GM23248 (cell line): ENCODE data around the gene ERI2. TPM values are rescaled to one million over a fixed set of nuclear protein-coding genes. Genes with fewer than 3 reads are reported as not detected.

Experiments
- DNase-seq: peaks from one replicate; pipeline ENCODE4 v3.0.0-alpha.2; 2015
- H2AFZ ChIP-seq: fragments of 200-600 bp; sonication (generic); 2 replicates; pipeline ENCODE4 v1.6.1; 2016; ENCODE audit warnings: antibody characterized with exemption
- H3F3A ChIP-seq: fragments of 200-600 bp; sonication (generic); 2 replicates; pipeline ENCODE4 v1.6.1; 2016; ENCODE audit warnings: mild to moderate bottlenecking, antibody characterized with exemption, mixed run types; ENCODE audit not compliant: insufficient read depth
- H3K27ac ChIP-seq: fragments of 200-600 bp; sonication (generic); 2 replicates; pipeline ENCODE4 v1.5.1; 2016; ENCODE audit warnings: mild to moderate bottlenecking
- H3K27me3 ChIP-seq: fragments of 200-600 bp; sonication (generic); replicated peaks from 2 replicates; pipeline ENCODE4 v1.6.1; 2016; ENCODE audit warnings: mild to moderate bottlenecking; ENCODE audit not compliant: insufficient read depth
- H3K36me3 ChIP-seq: fragments of 200-600 bp; sonication (generic); 2 replicates; pipeline ENCODE4 v1.6.1; 2016; ENCODE audit warnings: low read depth, mild to moderate bottlenecking
- H3K4me1 ChIP-seq: fragments of 200-600 bp; sonication (generic); 2 replicates; pipeline ENCODE4 v1.6.1; 2016; ENCODE audit warnings: mild to moderate bottlenecking; ENCODE audit not compliant: insufficient read depth
- H3K4me2 ChIP-seq: fragments of 200-600 bp; sonication (generic); one replicate; pipeline ENCODE4 v1.6.1; 2016; ENCODE audit warnings: mild to moderate bottlenecking; ENCODE audit not compliant: unreplicated experiment
- H3K4me3 ChIP-seq: fragments of 200-600 bp; sonication (generic); 2 replicates; pipeline ENCODE4 v1.5.1; 2016; ENCODE audit warnings: mild to moderate bottlenecking
- H3K79me2 ChIP-seq: fragments of 200-600 bp; sonication (generic); 2 replicates; pipeline ENCODE4 v1.6.1; 2016; ENCODE audit warnings: mild to moderate bottlenecking; ENCODE audit not compliant: insufficient read depth
- H3K9ac ChIP-seq: fragments of 200-600 bp; sonication (generic); 2 replicates; pipeline ENCODE4 v1.6.1; 2016; ENCODE audit warnings: mild to moderate bottlenecking
- H3K9me2 ChIP-seq: fragments of 200-600 bp; sonication (generic); 2 replicates; pipeline ENCODE4 v1.6.1; 2016; ENCODE audit warnings: mixed run types, mild to moderate bottlenecking, moderate library complexity; ENCODE audit not compliant: insufficient read depth
- H3K9me3 ChIP-seq: fragments of 200-600 bp; sonication (generic); one replicate; pipeline ENCODE4 v1.6.1; 2017; ENCODE audit warnings: low read depth
- H4K20me1 ChIP-seq: fragments of 200-600 bp; sonication (generic); 2 replicates; pipeline ENCODE4 v1.6.0; 2016; ENCODE audit not compliant: insufficient read depth
- EZH2 ChIP-seq: fragments of 200-600 bp; sonication (generic); IDR thresholded peaks from 2 replicates; pipeline ENCODE4 v1.6.1; 2018; ENCODE audit warnings: antibody characterized with exemption, mild to moderate bottlenecking; ENCODE audit not compliant: insufficient read depth, poor library complexity, severe bottlenecking
- EZH2phosphoT487 ChIP-seq: fragments of 200-600 bp; sonication (generic); IDR thresholded peaks from 2 replicates; pipeline ENCODE4 v1.6.1; 2018; ENCODE audit warnings: antibody characterized with exemption, moderate library complexity, mild to moderate bottlenecking, low read depth; ENCODE audit not compliant: insufficient read depth
- WGBS, 2 experiments: methylation state at CpG; one replicate each; pipeline ENCODE4 v1.1.6; 2015 to 2017; ENCODE audit warnings: low lambda C conversion rate in 2 of 2, low coverage in 1 of 2; ENCODE audit errors: missing lambda C conversion rate in 2 of 2; 5-methylcytosine and 5-hydroxymethylcytosine counted together
- in situ Hi-C: fragments of 300-500 bp; cut with MboI; formaldehyde crosslinking; loops from 2 replicates; pipeline ENCODE4 v1.15.0; 2020
- polyA plus RNA-seq: library from polyadenylated mRNA; unstranded; fragments of >200 nt; fragmentation: Nextera tagmentation; extraction: Ambion mirVana; gene quantifications from 2 replicates; pipeline ENCODE4 v1.2.1, GENCODE V29; 2016
- total RNA-seq: library from RNA; depleted of rRNA; stranded (reverse); fragments of >200 nt; shearing (Covaris generic); gene quantifications from 2 replicates; pipeline ENCODE4 v1.2.3, GENCODE V29; 2014

Gene ERI2
- total and polyA plus RNA-seq, 2 experiments from 2014 or later = 13.2 to 13.6 TPM

DNA sequence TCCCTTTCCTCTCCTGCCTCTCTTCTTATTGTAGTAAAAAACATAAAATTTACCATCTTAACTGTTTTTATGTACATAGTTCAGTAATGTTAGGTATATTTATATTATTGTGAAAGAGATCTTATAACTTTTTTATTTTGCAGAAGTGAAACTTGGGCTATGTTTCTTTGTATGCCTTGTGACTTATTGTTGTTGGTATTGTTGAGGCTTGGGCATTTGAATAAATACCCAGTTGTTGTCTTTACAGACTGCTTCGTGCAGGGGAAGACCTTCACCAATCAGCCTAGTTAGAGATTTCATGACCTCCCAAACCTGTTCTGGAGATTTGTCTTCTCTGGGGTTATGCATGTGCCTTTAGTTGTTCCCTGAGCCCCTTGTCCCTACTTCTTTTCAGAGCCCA lies 32.0 kb upstream of the ERI2 start:
- H4K20me1 ChIP-seq = no peaks in the 10 kb centered on the region
- H3K9me3 ChIP-seq = no peaks in the 10 kb centered on the region
- no peaks in the 10 kb centered on the region for H3K9me2 ChIP-seq
- no peaks in the 10 kb centered on the region for H3K79me2 ChIP-seq
- no peak overlapping the region for H3K27ac ChIP-seq
- H3K4me1 ChIP-seq = no peaks in the 10 kb centered on the region
- WGBS, 2 experiments = 89 to 91% methylated on average over 1 of the region's 1 CpG
- TF ChIP-seq EZH2phosphoT487 (no peak), EZH2 (no peak)
- H3K36me3 ChIP-seq = no peaks in the 10 kb centered on the region; the same call in 1 of the 2 replicates
- no peaks in the 10 kb centered on the region for H3K27me3 ChIP-seq
- H3F3A ChIP-seq = no peaks in the 10 kb centered on the region
- in situ Hi-C loops = no loop called here
- no peak overlapping the region for H3K9ac ChIP-seq
- no peak overlapping the region for H3K4me3 ChIP-seq
- no peak overlapping the region for H2AFZ ChIP-seq
- DNase-seq = no peak
- H3K4me2 ChIP-seq = no peak overlapping the region

DNA sequence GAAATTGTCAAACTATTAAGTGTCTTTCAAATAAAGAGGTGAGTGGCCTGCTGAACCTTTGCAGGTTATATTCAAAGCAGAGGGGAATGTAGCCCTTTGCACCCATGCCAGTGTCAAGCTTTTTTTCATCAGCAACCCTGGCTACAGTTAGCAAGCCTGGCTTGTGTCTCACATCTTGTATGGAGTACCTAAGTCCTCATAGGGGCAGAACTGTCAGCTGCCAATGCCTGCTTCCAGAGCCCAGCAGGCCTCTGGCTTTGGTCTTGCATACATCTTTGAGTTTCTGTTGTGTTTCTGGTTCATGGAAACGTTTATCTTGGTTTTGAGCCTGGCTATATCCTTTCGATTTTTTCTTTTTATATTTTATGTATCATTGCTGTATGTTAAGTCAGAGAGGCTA lies 26.8 kb upstream of the ERI2 start:
- H3K4me2 ChIP-seq = no peak overlapping the region
- no peak overlapping the region for H2AFZ ChIP-seq
- H3K36me3 ChIP-seq = 0 out of 2 replicates have a peak, but pooled peaks cover 5% of the 10 kb centered on the region
- H4K20me1 ChIP-seq = no peaks in the 10 kb centered on the region
- H3F3A ChIP-seq = no peaks in the 10 kb centered on the region
- no peak overlapping the region for H3K27ac ChIP-seq
- no peak for DNase-seq
- peaks cover 8% of the 10 kb centered on the region; the same call in 1 of the 2 replicates for H3K4me1 ChIP-seq
- TF ChIP-seq EZH2phosphoT487 (no peak), EZH2 (no peak)
- H3K9me2 ChIP-seq = no peaks in the 10 kb centered on the region
- no peaks in the 10 kb centered on the region for H3K27me3 ChIP-seq
- WGBS, 2 experiments = 80% methylated on average over 2 of the region's 2 CpGs
- H3K9ac ChIP-seq = no peak overlapping the region
- no peaks in the 10 kb centered on the region for H3K9me3 ChIP-seq
- in situ Hi-C loops = no loop called here
- H3K79me2 ChIP-seq = no peaks in the 10 kb centered on the region
- H3K4me3 ChIP-seq = no peak overlapping the region

DNA sequence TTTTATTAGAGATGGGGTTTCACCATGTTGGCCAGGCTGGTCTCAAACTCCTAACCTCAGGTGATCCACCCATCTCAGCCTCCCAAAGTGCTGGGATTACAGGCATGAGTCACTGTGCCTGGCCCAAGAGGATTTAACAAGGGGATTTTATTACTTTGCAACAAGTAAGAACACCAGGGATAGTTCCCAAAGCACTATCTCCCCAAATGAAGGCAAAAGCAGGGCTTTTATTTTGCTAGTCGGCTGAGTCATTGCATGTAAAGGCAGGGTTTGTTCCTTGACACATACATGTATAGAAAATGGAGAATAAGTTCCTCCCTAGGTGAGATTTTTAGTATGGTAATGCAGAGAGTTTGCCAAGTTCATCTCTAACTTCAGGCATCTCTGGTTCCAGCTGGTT lies 24.1 kb upstream of the ERI2 start:
- Histone ChIP-seq H3K27ac (no peak overlapping the region), H3K79me2 (no peaks in the 10 kb centered on the region)
- DNase-seq = no peak

DNA sequence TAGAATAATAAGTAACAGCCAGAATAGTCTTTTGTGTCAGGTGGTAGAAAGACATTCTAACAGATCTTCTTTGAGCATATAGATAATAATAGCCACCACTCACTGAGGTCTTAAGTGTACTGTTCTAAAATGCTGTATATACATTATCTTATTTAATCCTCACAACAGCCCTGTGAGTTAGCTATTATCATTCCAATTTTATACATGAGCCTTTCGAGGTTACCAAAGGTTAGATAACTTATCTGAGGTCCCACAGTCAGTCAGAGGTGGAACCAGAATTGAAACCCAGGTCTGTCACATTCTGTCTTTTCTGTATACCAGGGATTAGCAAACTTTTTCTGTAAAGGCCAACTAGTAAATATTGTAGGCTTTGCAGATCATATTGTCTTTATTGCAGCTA lies 23.3 kb upstream of the ERI2 start:
- Histone ChIP-seq H3K36me3 (0 out of 2 replicates have a peak, but pooled peaks cover 12% of the 10 kb centered on the region), H3K4me3 (no peak overlapping the region), H3K4me2 (no peak overlapping the region), H3K4me1 (peaks cover 8% of the 10 kb centered on the region; the same call in 1 of the 2 replicates), H2AFZ (no peak overlapping the region), H3K9me2 (no peaks in the 10 kb centered on the region), H4K20me1 (no peaks in the 10 kb centered on the region), H3K79me2 (no peaks in the 10 kb centered on the region), H3K27ac (no peak overlapping the region), H3K9ac (no peak overlapping the region), H3K9me3 (no peaks in the 10 kb centered on the region), H3K27me3 (no peaks in the 10 kb centered on the region), H3F3A (no peaks in the 10 kb centered on the region)
- in situ Hi-C loops = no loop called here
- no peak for DNase-seq
- WGBS, 2 experiments = 94 to 97% methylated on average over 1 of the region's 1 CpG
- TF ChIP-seq EZH2 = no peak
- no peak for TF ChIP-seq EZH2phosphoT487

More for the DNA sequence above, 24.1 kb upstream of the ERI2 start:
- Histone ChIP-seq H3K9ac (no peak overlapping the region), H3K27me3 (no peaks in the 10 kb centered on the region), H4K20me1 (no peaks in the 10 kb centered on the region), H3K9me3 (no peaks in the 10 kb centered on the region), H3F3A (no peaks in the 10 kb centered on the region), H3K4me1 (peaks cover 8% of the 10 kb centered on the region; the same call in 1 of the 2 replicates), H3K4me2 (no peak overlapping the region), H3K36me3 (0 out of 2 replicates have a peak, but pooled peaks cover 12% of the 10 kb centered on the region), H3K9me2 (no peaks in the 10 kb centered on the region), H2AFZ (no peak overlapping the region), H3K4me3 (no peak overlapping the region)
- TF ChIP-seq EZH2 (no peak), EZH2phosphoT487 (no peak)
- in situ Hi-C loops = no loop called here
- WGBS, 2 experiments = 25 to 42% methylated on average over 1 of the region's 1 CpG
